ENCODE data around the gene BAIAP2.
"Not testable (repeated sequence)": the region's sequence is repeated elsewhere in the genome, so short reads cannot be mapped to it uniquely, and the experiment has no call there.

Gene BAIAP2

GRCh38 chr17:81143717-81144422, 108.9 kb downstream of the BAIAP2 start:
- no peaks in the 10 kb centered on the region for H3K4me1 ChIP-seq (ENCODE audit: insufficient read depth, poor library complexity, severe bottlenecking)

GRCh38 chr17:81144423-81144781, 109.5 kb downstream of the BAIAP2 start:
- no peak overlapping the region for H3K4me3 ChIP-seq (ENCODE audit: severe bottlenecking)
- DNase-seq (ENCODE audit: low spot score) (no peak), ATAC-seq (ENCODE audit: low read depth) (no peak)
- no peaks in the 10 kb centered on the region for H3K4me1 ChIP-seq (ENCODE audit: insufficient read depth, poor library complexity, severe bottlenecking)
- H3K27ac ChIP-seq (ENCODE audit: poor library complexity, severe bottlenecking) = no peak overlapping the region
- H3K27me3 ChIP-seq (ENCODE audit: insufficient read depth, poor library complexity, severe bottlenecking) = no peaks in the 10 kb centered on the region
- TF ChIP-seq CTCF (IDR thresholded peaks at IDR 0.05; ENCODE audit: poor library complexity, severe bottlenecking) = no peak
- H3K36me3 ChIP-seq (ENCODE audit: low read depth) = no peaks in the 10 kb centered on the region
- no peaks in the 10 kb centered on the region for H3K9me3 ChIP-seq (ENCODE audit: severe bottlenecking)

More at GRCh38 chr17:81143717-81144422, 108.9 kb downstream of the BAIAP2 start:
- H3K27ac ChIP-seq (ENCODE audit: poor library complexity, severe bottlenecking) = no peak overlapping the region
- H3K36me3 ChIP-seq (ENCODE audit: low read depth) = no peaks in the 10 kb centered on the region
- no peak for ATAC-seq (ENCODE audit: low read depth)
- no peak for TF ChIP-seq CTCF (IDR thresholded peaks at IDR 0.05; ENCODE audit: poor library complexity, severe bottlenecking)
- H3K27me3 ChIP-seq (ENCODE audit: insufficient read depth, poor library complexity, severe bottlenecking) = no peaks in the 10 kb centered on the region
- no peak overlapping the region for H3K4me3 ChIP-seq (ENCODE audit: severe bottlenecking)
- no peaks in the 10 kb centered on the region for H3K9me3 ChIP-seq (ENCODE audit: severe bottlenecking)
- no peak for DNase-seq (ENCODE audit: low spot score)

DNA sequence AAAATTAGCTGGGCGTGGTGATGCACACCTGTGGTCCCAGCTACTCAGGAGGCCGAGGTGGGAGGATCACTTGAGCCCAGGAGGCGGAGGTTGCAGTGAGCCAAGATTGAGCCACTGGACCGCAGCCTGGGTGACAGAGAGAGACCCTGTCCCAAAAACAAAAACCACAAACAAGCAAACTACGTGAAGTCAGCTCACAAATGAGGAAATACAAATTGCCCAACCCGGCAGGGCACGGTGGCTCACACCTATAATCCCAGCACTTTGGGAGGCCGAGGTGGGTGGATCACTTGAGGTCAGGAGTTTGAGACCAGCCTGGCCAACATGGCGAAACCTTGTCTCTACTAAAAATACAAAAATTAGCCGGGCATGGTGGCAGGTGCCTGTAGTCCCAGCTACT, 111.3 kb downstream of the BAIAP2 start:
- H3K4me3 ChIP-seq (ENCODE audit: severe bottlenecking); DNase-seq (ENCODE audit: low spot score); H3K27ac ChIP-seq (ENCODE audit: poor library complexity, severe bottlenecking); H3K27me3 ChIP-seq (ENCODE audit: insufficient read depth, poor library complexity, severe bottlenecking); ATAC-seq (ENCODE audit: low read depth); H3K36me3 ChIP-seq (ENCODE audit: low read depth); H3K4me1 ChIP-seq (ENCODE audit: insufficient read depth, poor library complexity, severe bottlenecking); H3K9me3 ChIP-seq (ENCODE audit: severe bottlenecking): not testable (repeated sequence)

DNA sequence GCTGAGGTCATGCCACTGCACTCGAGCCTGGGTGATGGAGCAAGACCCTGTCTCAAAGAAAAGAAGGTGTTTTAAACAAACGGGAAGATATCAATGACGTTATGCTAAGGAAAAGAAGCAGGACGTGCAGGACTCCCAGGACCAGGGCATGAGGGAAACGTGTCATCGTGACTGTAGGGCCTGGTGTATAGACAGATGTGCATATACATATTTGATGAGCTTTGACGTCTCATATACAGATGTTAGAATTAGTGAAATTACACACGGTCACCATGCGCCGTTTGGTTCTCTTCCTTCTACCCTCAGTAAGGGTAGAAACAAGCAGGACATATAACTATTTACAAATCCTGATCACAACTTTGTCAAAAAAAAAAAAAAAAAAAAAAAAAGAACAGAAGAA, 112.8 kb downstream of the BAIAP2 start:
- Histone ChIP-seq H3K4me3 (ENCODE audit: severe bottlenecking) (no peak overlapping the region), H3K27me3 (ENCODE audit: insufficient read depth, poor library complexity, severe bottlenecking) (peaks cover 4% of the 10 kb centered on the region), H3K36me3 (ENCODE audit: low read depth) (no peaks in the 10 kb centered on the region), H3K4me1 (ENCODE audit: insufficient read depth, poor library complexity, severe bottlenecking) (no peaks in the 10 kb centered on the region), H3K27ac (ENCODE audit: poor library complexity, severe bottlenecking) (no peak overlapping the region), H3K9me3 (ENCODE audit: severe bottlenecking) (no peaks in the 10 kb centered on the region)
- DNase-seq (ENCODE audit: low spot score) = no peak
- no peak for ATAC-seq (ENCODE audit: low read depth)
- TF ChIP-seq CTCF (IDR thresholded peaks at IDR 0.05; ENCODE audit: poor library complexity, severe bottlenecking) = no peak

DNA sequence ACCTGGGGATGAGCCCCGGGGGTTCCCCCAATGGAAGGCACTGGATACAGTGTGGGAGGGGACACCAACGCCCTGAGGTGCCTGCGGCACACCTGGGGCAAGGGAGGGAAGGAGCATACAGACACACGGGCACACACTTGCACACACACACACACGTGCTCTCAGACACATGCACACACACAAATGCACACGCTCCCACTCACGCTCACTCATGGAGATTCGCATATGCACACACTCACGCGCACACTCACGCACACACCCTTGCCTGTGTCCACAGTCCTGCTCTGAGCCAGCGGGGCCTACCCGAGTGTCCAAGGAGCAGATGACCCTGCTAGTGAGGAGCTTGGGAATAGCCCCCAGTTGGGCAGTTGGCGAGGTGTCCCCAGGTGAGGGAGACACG, 113.6 kb downstream of the BAIAP2 start:
- Histone ChIP-seq H3K27me3 (ENCODE audit: insufficient read depth, poor library complexity, severe bottlenecking) (peaks cover 4% of the 10 kb centered on the region), H3K4me3 (ENCODE audit: severe bottlenecking) (no peak overlapping the region), H3K36me3 (ENCODE audit: low read depth) (no peaks in the 10 kb centered on the region), H3K27ac (ENCODE audit: poor library complexity, severe bottlenecking) (no peak overlapping the region), H3K9me3 (ENCODE audit: severe bottlenecking) (no peaks in the 10 kb centered on the region), H3K4me1 (ENCODE audit: insufficient read depth, poor library complexity, severe bottlenecking) (no peaks in the 10 kb centered on the region)
- ATAC-seq (ENCODE audit: low read depth) = no peak
- no peak for DNase-seq (ENCODE audit: low spot score)
- TF ChIP-seq CTCF (IDR thresholded peaks at IDR 0.05; ENCODE audit: poor library complexity, severe bottlenecking) = no peak
